Retinal pigment epithelial cell (primary cell): ENCODE measurements around the gene RAB11A.

ENCODE experiments used
- DNase-seq: peaks from one replicate; pipeline ENCODE4 v3.0.0-alpha.2; 2010; ENCODE audit warnings: low read depth
- H3K4me3 ChIP-seq: 2 replicates; pipeline ENCODE4 v1.5.1; 2011; ENCODE audit warnings: mild to moderate bottlenecking, low read length, control low read depth, moderate library complexity
- TF ChIP-seq, protein P1 (sequence below): conservative IDR thresholded peaks from 2 replicates; pipeline ENCODE4 v1.5.1; 2011; ENCODE audit warnings: low read depth, low read length, control low read depth, inconsistent platforms

RAB11A gene

DNA sequence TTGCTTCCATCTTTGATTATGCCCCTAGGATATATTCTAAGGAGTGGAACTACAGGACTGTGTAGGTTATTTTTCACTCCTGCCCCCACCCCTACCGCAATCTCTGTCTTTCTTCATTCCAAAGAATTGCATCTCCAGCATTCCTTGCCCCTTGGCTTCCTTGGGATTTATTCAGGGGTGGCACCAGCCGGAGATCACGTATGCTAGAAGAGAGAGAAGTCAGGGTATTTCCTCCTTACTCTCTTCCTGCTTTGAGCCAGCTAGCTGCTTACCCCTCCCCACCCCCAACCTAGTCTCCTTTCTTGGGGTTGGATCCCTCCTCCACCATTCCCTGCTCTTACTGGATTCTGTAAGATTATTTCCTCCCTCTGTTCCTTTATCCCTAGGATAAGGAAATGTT lies 42.2 kb upstream of the RAB11A start:
- DNase-seq: no peak
- H3K4me3 ChIP-seq: no peak overlapping the region
- TF ChIP-seq, protein P1, sequence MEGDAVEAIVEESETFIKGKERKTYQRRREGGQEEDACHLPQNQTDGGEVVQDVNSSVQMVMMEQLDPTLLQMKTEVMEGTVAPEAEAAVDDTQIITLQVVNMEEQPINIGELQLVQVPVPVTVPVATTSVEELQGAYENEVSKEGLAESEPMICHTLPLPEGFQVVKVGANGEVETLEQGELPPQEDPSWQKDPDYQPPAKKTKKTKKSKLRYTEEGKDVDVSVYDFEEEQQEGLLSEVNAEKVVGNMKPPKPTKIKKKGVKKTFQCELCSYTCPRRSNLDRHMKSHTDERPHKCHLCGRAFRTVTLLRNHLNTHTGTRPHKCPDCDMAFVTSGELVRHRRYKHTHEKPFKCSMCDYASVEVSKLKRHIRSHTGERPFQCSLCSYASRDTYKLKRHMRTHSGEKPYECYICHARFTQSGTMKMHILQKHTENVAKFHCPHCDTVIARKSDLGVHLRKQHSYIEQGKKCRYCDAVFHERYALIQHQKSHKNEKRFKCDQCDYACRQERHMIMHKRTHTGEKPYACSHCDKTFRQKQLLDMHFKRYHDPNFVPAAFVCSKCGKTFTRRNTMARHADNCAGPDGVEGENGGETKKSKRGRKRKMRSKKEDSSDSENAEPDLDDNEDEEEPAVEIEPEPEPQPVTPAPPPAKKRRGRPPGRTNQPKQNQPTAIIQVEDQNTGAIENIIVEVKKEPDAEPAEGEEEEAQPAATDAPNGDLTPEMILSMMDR: no peak

DNA sequence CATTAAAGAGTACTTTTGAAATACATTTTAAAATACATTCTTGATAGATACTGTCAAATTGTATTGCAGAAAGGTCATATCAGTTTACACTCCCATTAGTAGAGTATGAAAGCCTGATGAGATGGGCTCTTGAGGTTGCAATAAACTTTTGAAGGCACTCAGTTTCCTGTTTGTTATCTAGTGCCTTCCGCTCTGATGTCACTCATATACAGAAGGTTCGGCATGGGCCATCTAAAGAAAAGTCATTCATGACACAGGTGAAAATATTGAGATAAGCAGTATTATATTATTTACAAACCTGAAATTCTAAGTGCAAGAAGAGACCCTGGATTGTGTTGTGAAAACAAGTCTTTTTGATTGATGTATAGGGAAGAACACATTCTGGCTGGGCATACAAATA lies 40.7 kb upstream of the RAB11A start:
- no peak overlapping the region for H3K4me3 ChIP-seq
- TF ChIP-seq, protein P1: no peak
- DNase-seq: no peak

DNA sequence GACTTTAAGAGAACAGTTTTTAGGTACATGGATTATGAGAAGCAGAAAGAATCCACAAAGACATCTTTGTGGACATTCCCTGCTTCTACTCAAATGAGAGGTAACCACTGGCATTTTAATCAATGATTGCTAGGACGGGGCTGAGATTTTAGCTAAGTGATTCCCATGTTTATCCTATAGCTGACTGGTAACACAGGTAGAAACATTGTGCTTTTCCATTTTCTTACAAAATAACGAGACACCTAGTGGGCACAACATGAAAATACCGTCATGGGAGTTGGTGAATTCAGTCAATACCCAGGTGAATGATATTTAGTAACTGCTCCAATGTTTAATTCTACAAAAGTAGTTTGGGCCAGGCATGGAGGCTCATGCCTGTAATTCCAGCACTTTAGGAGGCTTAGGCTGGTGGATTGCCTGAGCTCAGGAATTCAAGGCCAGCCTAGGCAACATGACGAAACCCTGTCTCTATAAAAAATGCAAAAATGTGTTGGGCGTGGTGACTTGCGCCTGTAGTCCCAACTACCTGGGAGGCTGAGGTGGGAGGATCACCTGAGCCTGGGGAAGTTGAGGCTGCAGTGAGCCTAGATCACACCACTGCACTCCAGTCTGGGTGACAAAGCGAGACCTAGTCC lies 40.0 kb upstream of the RAB11A start:
- H3K4me3 ChIP-seq: no peak overlapping the region
- DNase-seq: no peak

DNA sequence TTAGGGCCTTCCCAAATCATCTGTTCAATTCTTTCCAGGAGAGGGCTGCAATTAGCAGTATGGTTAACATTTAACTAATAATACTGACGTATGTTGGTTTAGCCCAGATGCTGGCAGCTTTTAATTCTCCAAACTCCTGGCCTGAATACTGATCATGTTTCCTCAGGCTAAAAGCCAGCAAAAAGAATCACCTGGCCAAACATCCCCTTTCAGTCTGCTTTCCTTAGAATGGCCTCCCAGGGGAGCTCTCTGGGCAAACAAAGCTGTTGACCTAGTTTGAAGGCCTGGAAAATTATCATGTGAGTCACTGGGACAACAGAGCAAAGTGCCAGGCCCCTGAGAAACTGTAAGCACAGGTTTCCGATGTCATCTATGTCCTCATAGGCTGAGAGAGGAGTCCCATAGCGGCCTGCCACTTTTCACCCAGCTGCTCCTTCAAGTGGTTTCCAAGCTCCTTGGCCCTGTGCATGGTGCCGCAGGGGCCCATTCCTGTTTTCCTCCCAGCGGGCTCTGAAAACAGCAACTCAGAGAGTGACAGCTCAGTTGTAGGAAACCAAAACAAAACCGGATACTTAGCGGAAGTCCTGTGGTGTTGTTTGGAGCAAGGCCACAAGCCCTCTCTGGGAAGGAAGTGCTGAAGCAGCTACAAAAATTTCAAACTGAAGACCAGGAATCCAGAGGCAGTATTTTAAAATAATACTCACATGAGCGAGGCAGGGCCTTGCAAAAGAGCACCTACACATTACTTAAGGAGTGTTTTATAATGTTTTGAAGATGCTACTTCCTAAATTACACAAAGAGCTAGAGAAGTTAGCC lies 36.5 kb upstream of the RAB11A start:
- peak; percentile 56 for DNase-seq
- H3K4me3 ChIP-seq: no peak overlapping the region
- TF ChIP-seq, protein P1: peak; percentile 19

More for the DNA sequence above, 40.0 kb upstream of the RAB11A start:
- TF ChIP-seq, protein P1: peak; percentile 58

DNA sequence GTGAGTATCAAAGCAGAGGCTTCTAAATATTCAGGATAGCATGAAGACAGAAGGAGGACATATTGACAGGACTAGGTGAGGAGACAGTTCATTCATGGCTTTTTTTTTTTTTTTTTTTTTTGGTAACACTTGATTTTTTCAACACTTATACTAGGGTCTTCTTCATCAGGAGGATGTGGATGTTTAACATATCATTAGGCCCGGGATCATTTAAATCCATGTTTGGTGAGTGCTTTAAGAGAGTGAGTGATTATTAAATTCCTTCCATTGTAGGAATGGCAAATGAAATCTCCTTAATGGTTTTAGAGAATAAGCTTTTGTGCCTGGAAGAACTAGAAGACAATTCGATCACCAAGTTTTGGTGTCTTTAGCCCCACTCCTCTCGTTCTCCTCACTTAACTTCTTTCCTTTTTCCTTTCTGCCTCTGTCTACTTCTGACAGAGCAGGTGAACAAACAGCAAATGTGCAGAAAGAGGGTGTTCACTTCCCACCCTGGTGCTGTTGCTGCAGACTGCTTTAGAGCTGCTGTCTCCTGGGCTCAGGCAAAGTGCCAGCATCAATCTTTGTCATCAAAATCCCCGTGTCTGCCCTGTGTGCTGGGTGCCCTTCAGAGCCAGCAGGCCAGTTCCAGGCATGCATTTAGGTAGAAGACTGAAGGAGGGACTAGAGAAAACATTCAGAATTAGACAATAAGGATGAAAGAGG lies 35.6 kb upstream of the RAB11A start:
- no peak for DNase-seq
- H3K4me3 ChIP-seq: no peak overlapping the region
- TF ChIP-seq, protein P1: no peak

DNA sequence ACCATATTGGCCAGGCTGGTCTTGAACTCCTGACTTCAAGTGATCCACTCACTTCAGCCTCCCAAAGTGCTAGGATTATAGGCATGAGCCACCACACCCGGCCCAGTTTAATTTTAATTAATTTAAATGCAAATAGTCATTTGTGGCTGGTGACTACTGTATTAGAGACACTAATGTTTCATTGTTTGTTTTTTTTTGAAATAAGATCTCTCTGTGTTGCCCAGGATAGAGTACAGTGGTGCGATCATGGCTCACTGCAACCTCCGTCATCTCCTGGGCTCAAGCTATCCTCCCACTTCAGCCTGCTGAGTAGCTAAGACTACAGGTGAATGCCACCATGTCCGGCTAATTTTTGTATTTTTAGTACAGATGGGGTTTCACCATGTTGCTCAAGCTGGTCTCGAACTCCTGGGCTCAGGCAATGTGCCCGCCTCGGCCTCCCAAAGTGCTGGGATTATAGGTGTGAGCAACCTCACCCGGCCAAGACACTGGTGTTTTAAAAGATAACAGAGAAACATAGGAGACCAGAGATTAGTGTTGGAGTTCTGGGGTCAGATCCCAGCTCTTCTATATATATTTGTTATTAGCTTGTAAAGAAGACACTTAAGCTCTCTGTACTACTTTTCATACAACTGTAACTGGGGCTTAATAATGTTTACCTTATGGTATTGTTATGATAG lies 34.5 kb upstream of the RAB11A start:
- H3K4me3 ChIP-seq: no peak overlapping the region
- no peak for DNase-seq
- TF ChIP-seq, protein P1: no peak
